GM18909 (cell line): Measurements from ENCODE around the gene FOXD3.
A peak's percentile ranks its signal among the peaks of the same experiment; 100 is the strongest.
"Not testable (repeated sequence)": the region's sequence is repeated elsewhere in the genome, so short reads cannot be mapped to it uniquely, and the experiment has no call there.

Experiments used
- ATAC-seq: cut with Tn5 transposase; IDR thresholded peaks from one replicate; pipeline ENCODE4 v1.9.1; 2021; ENCODE audit warnings: mild to moderate bottlenecking; ENCODE audit not compliant: unreplicated experiment, poor library complexity

The FOXD3 gene

DNA sequence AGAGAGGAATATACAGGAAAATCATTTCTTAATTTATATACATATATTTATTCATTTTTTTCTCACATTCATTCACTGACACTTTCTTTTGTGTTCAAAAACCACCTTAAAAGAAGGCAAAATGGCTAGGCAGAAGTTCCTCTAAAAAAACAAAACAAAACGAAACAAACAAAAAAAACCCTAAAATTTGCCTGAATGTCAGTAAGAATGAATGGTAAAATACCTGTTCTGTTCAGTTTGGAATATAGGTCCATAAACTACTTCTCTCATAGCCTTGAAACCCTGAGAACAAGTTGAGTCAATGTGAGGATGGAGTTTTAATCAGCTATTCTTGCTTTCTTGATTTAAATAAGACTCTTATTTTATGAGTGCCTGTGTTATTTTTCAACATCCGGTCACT is 30.4 kb downstream of the FOXD3 start:
- ATAC-seq: no peak

DNA sequence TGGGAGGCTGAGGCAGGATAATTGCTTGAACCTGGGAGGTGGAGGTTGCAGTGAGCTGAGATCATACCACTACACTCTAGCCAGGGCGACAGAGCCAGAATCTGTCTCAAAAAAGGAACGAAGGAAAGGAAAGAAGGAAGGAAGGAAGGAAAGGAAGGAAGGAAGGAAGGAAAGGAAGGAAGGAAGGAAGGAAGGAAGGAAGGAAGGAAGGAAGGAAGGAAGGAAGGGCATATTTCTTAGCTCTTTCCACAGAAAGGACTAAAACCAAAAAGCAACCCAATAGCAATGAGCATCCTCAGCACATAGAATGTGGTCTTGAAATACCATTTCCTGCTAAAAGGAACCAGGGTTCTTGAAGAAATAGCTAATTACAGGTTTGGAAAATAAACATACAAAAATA is 33.9 kb downstream of the FOXD3 start:
- not testable (repeated sequence) for ATAC-seq

DNA sequence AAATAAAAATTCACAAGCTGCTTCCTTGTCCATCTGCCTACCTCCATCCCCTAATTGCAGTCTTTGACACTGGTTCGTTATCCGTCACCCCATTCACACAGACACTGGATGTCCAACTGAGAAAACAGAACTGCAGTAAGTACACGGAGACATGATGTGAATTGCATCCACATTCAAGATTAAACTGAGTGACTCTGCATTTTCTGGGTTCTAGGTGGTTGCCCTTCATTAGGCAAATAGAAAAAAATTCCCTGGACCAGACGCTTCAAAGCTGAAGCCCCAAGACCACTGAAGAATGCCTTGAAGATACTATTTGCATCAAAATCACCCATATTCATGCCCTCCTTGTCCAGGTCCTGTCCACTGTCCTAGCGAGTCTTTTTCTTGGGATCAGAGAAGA is 37.2 kb downstream of the FOXD3 start:
- ATAC-seq: no peak

DNA sequence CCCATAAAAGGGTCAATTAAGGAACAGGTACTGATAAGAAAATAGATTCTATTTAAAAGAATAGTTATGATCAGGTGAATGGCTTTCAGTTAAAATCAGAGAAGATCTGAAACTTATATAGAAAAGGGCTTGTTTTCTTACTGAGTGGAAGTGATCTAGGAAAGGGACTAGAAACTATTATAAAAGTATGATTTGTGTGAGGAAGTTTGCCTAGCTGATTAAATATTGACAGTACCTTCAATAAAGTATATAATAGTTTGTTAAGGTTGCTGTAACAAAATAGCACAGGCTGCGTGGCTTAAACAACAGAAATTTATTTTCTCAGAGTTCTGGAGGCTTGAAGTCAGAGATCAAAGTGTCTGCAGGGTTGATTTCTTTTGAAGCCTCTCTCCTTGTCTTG is 39.7 kb downstream of the FOXD3 start:
- no peak for ATAC-seq

DNA sequence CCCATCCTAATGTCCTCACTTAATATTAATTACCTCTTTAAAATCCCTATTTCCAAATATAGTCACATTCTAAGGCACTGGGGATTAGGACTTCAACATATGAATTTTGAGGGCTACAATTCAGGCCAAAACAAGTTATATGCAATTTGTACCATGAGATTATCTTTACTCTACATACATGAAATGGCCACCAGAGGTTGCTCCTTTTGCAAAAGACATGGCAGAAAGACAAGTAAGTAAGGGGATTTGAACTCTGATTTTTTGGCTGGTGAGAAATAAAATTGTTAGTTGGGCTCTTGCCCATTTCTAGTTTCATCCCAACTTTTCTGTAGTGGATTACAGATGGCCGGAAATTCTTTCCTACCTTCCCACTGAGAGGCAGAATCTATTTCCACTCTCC is 40.2 kb downstream of the FOXD3 start:
- ATAC-seq: no peak

DNA sequence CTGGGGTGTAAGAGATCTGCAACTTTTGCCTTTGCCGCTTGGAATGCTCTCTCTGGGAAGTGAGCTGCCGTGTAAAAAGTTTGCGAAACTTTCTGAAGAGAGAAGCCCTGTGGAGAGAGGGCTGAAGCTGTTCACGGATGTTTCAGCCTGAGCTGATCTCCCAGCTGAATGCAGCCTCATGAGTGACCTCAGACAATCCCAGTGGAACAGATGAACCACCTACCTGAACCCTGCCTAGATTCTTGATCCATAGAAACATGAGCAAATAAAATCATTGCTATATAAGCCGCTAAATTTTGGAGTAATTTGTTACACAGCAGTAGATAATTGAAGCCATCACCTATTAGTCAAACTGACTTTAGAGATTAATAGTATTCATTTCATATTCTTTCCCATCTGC is 40.6 kb downstream of the FOXD3 start:
- ATAC-seq: no peak

DNA sequence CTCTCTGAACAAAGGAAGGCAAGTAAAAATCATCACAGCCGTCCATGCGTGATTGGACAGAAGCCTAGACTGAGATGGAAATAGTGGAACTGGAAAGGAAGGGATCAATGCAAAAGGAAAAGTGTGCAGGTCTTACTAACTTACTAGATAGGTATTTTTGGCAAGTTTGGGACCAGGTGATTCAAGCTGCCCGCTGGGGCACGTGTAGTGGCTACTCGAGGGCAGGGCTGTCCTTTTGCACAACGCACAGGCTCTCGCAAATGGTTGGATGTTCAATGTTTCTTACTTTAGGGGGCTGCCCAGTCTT is 44.5 kb downstream of the FOXD3 start:
- ATAC-seq: no peak

DNA sequence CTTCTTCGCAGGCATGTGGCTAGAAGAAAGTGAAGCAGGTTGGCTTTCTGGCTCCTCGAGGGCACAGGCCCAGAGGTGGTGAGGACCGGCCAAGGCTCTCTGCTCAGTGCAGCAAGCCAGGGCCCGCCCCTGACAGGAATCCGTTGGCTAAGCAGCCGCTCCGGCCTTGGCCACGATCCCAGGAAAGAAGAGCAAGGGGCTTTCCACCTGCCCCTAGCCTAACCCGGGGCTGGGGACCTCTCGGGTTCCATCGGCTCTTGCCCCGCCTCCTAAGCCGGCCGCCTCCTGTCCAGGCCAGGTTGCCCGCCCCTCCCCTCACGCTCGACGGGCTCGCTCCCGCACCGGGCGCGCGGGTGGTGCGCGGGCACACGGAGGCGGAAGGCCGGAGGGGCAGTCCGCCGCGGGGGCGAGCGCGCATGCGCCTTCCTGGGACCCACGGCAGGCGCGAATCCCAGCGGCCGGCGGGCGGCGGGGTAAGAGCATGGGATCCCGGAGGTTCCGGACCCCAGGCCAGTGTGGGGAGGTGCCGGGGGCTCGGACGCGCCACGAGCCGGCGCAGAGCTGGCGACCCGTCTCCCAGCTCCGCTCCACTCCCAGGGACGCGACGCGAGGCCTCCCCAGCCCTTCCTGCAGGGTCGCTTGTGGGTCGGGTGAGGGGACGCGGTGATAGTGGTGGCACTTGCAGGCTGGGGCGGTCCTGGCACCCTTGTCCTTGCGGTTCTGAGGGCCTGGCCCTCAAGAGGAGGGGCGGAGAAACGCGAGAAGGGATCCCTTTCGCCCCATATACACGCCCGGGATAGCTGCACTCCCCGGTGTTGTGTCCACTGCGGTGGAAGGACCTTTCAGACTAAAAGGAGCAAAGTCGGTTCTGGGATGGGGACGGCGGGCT is 45.1 kb downstream of the FOXD3 start, which contains the start of gene ALG6:
Gene ALG6, plus strand, starts transcription at position 413 of the 889 bp plus-strand sequence. CDS start 3,351 bp downstream, outside the sequence.
- ATAC-seq: peak; percentile 93

DNA sequence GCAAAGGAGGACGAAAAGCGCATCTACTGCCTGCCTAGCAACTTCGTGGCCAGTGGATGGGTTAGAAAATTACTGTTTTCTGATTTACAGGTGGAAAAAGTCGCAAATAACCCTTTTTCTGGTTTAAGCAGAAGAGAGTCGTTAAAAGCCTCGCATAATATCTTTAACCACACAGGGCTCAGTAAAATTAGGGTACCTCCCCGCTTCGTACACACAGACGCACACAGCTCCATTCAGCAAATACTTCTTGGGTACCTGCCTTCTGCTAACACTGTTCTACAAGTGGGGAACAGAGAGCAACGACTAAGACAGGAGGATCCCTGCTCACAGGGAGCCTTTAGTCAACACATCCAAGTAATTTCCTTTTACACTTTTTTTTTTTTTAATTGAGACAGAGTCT is 45.8 kb downstream of the FOXD3 start:
- peak; percentile 16 for ATAC-seq
